GM18519 (cell line): ENCODE measurements around the gene TTC16.
A peak's percentile ranks its signal among the peaks of the same experiment; 100 is the strongest.

Source experiments
- ATAC-seq: cut with Tn5 transposase; IDR thresholded peaks from one replicate; pipeline ENCODE4 v1.9.1; 2021; ENCODE audit warnings: mild to moderate bottlenecking, moderate library complexity; ENCODE audit not compliant: unreplicated experiment, low FRiP score

Gene TTC16, protein sequence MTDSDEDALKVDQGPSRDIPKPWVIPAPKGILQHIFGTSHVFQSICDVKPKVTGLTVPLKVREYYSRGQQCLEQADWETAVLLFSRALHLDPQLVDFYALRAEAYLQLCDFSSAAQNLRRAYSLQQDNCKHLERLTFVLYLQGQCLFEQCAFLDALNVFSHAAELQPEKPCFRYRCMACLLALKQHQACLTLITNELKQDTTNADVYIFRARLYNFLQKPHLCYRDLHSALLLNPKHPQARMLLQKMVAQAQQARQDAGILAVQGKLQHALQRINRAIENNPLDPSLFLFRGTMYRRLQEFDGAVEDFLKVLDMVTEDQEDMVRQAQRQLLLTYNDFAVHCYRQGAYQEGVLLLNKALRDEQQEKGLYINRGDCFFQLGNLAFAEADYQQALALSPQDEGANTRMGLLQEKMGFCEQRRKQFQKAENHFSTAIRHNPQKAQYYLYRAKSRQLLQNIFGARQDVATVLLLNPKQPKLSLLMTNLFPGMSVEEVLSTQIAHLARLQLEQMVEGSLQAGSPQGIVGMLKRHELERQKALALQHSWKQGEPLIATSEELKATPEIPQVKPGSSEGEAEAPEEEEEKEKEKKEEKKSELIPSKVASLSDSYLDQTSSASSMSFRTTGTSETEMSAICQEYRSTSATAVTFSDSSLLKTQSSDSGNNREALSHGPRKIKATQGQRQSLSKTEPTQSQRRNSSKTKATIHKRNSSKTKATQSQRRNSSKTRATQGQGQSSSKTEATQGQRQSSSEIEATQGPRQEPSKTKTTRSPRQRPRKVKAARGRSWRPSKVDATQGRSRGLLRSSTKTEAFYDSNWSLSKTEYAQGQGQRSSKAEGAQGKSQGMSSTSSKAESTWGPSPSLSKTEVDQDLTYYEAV

GRCh38 chr9:127715470-127716337 lies at the start of gene TTC16, which contains the start of gene PTRH1:
Gene TTC16, plus strand, starts transcription at chr9:127716079. Its CDS starts 67 bp downstream, at chr9:127716146.
Gene PTRH1, minus strand, starts transcription at chr9:127715663. Its CDS starts 24 bp downstream, at chr9:127715639.
- ATAC-seq: peak; percentile 67

GRCh38 chr9:127667127-127667844 lies 48.6 kb upstream of the TTC16 start:
- no peak for ATAC-seq

GRCh38 chr9:127667906-127668305 lies 48.0 kb upstream of the TTC16 start:
- ATAC-seq: no peak

DNA sequence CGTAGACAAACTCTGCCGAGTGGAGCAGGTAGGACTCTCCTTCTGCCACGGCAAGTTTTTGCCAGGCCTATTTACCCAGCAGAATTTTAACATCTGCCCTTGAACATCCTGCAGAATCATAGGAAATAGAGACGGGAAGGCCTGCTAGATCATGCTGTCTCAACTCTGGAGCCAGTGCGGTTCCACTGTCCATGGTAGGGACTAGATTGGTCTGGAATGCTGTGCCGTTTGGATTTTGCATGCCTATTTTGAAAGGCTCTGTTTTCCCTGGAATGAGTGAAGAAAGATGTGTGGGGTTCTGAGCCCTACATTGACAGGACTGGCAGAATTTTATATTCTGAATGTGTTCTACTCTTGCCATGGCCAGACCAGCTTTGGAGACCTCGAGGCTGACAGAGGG lies 42.6 kb upstream of the TTC16 start:
- ATAC-seq: no peak

- ATAC-seq: no peak
These were observed 39.2 kb upstream of the TTC16 start for GRCh38 chr9:127676638-127677037.

GRCh38 chr9:127679506-127679905 lies 36.4 kb upstream of the TTC16 start:
- no peak for ATAC-seq

DNA sequence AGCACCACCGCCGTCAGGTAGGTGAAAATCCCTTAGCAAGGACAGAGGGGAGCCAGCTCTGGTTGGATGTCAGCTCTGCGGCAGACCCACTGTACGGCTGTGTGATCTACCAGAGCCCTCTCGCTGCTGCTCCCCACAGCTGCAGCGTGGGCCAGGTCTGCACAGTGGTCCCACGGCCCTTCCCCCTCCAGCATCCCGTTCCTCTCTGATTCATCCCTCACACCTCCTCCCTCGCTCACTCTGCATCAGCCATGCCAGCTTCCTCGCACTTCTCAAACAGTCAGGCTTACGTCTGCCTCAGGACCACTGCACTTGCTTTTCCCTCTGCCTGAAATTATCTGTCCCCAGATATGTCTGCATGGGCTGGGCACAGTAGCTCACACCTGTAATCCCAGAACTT lies 35.7 kb upstream of the TTC16 start:
- ATAC-seq: no peak

DNA sequence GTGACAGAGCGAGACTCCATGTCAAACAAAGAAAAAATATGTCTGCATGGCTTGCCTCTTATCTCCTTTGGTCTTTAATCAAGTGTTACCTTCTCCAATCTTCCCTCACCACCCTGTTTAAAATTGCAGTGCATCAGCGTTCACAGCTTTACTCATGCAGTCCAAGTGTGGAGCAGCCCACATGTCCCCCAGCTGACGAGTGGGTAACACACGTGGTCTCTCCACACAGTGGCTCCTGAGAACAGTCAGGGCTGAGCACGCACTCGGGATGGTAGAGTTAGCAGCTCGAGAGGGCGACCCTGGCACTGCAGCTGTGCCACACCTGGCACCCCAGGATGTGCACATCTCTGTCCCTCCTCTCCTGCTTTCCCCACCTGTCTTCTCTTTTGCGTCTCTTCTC lies 35.0 kb upstream of the TTC16 start:
- ATAC-seq: no peak

- ATAC-seq: no peak
These were observed 33.3 kb upstream of the TTC16 start for GRCh38 chr9:127682351-127683136.

GRCh38 chr9:127683723-127684122 lies 32.2 kb upstream of the TTC16 start:
- ATAC-seq: no peak

- no peak for ATAC-seq
These were observed 31.3 kb upstream of the TTC16 start for GRCh38 chr9:127684576-127684975.

- no peak for ATAC-seq
These were observed 29.2 kb upstream of the TTC16 start for GRCh38 chr9:127686461-127687393.

- ATAC-seq: no peak
These were observed 26.4 kb upstream of the TTC16 start for GRCh38 chr9:127689329-127690000.

GRCh38 chr9:127690735-127691134 lies 25.1 kb upstream of the TTC16 start:
- ATAC-seq: no peak

DNA sequence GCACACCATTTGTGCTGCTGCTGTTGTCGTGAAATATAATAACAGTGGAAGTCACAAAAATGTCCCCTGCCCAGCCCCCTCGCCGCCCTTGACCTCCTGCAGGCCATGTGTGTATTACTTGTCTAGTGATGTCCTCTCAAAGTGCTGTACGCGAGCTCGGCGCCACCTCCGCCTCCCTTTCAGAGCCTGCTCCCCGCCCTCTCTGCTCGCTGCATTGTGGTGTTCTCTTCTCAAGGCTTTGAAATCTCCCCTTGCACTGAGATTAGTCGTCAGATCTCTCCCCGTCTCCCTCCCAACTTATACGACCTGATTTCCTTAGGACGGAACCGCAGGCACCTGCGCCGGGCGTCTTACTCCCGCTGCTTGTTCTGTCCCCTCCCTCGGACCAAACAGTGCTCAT lies 23.8 kb upstream of the TTC16 start:
- no peak for ATAC-seq

GRCh38 chr9:127693143-127693542 lies 22.7 kb upstream of the TTC16 start:
- ATAC-seq: no peak

GRCh38 chr9:127693697-127694096 lies 22.2 kb upstream of the TTC16 start:
- ATAC-seq: no peak
